Upper lobe of right lung (tissue), 1 donor: Measurements from ENCODE around the gene VARS2. TPM values are rescaled to one million over a fixed set of nuclear protein-coding genes. Genes with fewer than 3 reads are reported as not detected.

Experiments
- ATAC-seq: fragments of 200-7000 bp; cut with Tn5 transposase; one replicate; pipeline ENCODE4 v1.9.1; 2020; ENCODE audit warnings: mild to moderate bottlenecking, moderate library complexity
- DNase-seq: peaks from one replicate; pipeline ENCODE4 v3.0.0-alpha.2; 2020
- H3K27ac ChIP-seq: fragments of 200-600 bp; one replicate; pipeline ENCODE4 v1.8.0; 2022
- H3K27me3 ChIP-seq: fragments of 200-600 bp; one replicate; pipeline ENCODE4 v1.8.0; 2022; ENCODE audit warnings: mild to moderate bottlenecking
- H3K36me3 ChIP-seq: fragments of 200-600 bp; one replicate; pipeline ENCODE4 v1.8.0; 2022
- H3K4me1 ChIP-seq: fragments of 200-600 bp; one replicate; pipeline ENCODE4 v1.8.0; 2022
- H3K4me3 ChIP-seq: fragments of 200-600 bp; one replicate; pipeline ENCODE4 v1.8.0; 2022; ENCODE audit warnings: mild to moderate bottlenecking
- H3K9me3 ChIP-seq: fragments of 200-600 bp; one replicate; pipeline ENCODE4 v1.8.0; 2022
- intact Hi-C: fragments of 100-400 bp; cut with DNase I; formaldehyde crosslinking; loops from one replicate; pipeline ENCODE4 v1.11.0; 2022
- total RNA-seq: library from RNA; stranded (reverse); fragmentation: NEBNext Ultra II Directional; extraction: Animal tissue kit (Norgen Biotek cat#: 25700); gene quantifications from one replicate; pipeline ENCODE4 v1.2.1, GENCODE V29; 2021
- TF ChIP-seq, protein P1 (sequence below): fragments of 200-600 bp; IDR thresholded peaks from one replicate; pipeline ENCODE4 v1.8.0; 2022; ENCODE audit warnings: antibody characterized with exemption
- donor health status: DM: no; HTN: yes; CAD: no; lungs with severe emphysema.

Gene VARS2
- total RNA-seq, 1 donor from 2014 or later, result 28.7 TPM

DNA sequence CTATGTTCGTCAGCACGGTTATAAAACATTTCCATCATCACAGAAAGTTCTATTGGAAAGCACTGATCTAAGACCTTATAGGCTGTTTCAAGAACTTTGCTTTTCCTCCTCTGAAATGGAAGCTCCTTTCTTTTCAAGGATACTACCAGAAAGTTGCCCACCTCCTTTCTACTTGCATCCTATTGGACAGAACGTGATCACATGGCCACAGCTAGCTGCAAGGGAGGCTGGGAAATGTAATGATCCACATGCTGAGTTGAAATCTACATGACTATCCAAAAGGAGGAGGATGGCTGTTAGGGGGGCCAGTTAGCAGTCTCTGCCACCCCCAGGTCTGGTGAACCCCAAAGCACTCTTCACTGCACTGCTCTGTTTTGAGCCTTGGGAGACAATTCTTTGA lies 14.6 kb downstream of the VARS2 start:
- Histone ChIP-seq H3K36me3 (peaks cover 26% of the 10 kb centered on the region), H3K27ac (peak overlapping the region; percentile 80), H3K4me1 (peaks cover 9% of the 10 kb centered on the region), H3K4me3 (no peak overlapping the region), H3K9me3 (no peaks in the 10 kb centered on the region), H3K27me3 (no peaks in the 10 kb centered on the region)
- intact Hi-C loops, result no loop called here
- DNase-seq (no peak), ATAC-seq (no peak)
- TF ChIP-seq, protein P1, sequence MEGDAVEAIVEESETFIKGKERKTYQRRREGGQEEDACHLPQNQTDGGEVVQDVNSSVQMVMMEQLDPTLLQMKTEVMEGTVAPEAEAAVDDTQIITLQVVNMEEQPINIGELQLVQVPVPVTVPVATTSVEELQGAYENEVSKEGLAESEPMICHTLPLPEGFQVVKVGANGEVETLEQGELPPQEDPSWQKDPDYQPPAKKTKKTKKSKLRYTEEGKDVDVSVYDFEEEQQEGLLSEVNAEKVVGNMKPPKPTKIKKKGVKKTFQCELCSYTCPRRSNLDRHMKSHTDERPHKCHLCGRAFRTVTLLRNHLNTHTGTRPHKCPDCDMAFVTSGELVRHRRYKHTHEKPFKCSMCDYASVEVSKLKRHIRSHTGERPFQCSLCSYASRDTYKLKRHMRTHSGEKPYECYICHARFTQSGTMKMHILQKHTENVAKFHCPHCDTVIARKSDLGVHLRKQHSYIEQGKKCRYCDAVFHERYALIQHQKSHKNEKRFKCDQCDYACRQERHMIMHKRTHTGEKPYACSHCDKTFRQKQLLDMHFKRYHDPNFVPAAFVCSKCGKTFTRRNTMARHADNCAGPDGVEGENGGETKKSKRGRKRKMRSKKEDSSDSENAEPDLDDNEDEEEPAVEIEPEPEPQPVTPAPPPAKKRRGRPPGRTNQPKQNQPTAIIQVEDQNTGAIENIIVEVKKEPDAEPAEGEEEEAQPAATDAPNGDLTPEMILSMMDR, result no peak

DNA sequence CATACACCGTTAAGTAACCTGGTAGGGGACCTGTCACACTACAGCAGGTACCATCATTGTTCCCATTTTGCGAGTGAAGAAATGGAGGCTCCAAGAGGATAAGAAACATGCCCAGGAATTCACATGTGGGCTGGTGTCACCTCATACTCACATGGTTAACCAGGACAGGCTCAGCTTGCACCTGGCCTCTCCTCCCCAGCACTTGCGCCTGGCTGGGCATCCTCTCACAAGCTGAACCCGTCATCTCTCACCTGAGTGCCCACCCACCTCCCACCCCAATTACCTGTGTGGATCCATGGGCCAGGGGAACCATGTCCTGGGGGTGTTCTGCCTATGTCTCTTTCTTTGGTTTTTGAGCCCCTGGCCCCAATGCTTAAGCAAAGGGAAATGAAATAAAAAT lies 16.5 kb downstream of the VARS2 start:
- Histone ChIP-seq H3K27ac (peak overlapping the region; percentile 80), H3K4me3 (peak overlapping the region; percentile 48)
- intact Hi-C loops, result no loop called here

DNA sequence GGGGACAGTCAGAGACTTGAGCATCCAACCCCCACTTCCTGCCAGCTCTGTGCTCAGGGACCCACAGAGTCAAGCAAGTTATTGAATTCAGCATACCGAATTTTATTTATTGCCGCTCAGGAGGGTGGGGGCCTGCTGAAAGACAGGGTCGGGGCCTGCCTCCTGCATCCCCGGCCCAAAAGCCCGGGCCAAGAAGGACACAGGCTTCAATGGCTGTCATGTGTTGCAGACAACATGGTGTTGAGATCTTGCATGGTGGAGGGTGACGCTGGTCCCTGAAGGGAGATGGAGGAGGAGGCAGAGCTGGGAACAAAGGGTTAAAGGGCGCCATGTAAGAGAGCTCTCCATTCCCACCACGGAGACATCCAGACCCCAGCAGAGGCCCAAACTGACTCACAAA lies 17.2 kb downstream of the VARS2 start:
- intact Hi-C loops, result no loop called here
- H3K36me3 ChIP-seq, result peaks cover 9% of the 10 kb centered on the region
- no peaks in the 10 kb centered on the region for H3K9me3 ChIP-seq
- DNase-seq (no peak), ATAC-seq (no peak)
- H3K27ac ChIP-seq, result peak overlapping the region; percentile 80
- H3K4me3 ChIP-seq, result peak overlapping the region; percentile 48
- H3K27me3 ChIP-seq, result no peaks in the 10 kb centered on the region
- peaks cover 7% of the 10 kb centered on the region for H3K4me1 ChIP-seq
- TF ChIP-seq, protein P1, result no peak

More for the DNA sequence above, 16.5 kb downstream of the VARS2 start:
- TF ChIP-seq, protein P1, result no peak
- Histone ChIP-seq H3K36me3 (peaks cover 16% of the 10 kb centered on the region), H3K4me1 (peaks cover 13% of the 10 kb centered on the region), H3K9me3 (no peaks in the 10 kb centered on the region), H3K27me3 (no peaks in the 10 kb centered on the region)
- no peak for DNase-seq
- peak; percentile 29 for ATAC-seq

DNA sequence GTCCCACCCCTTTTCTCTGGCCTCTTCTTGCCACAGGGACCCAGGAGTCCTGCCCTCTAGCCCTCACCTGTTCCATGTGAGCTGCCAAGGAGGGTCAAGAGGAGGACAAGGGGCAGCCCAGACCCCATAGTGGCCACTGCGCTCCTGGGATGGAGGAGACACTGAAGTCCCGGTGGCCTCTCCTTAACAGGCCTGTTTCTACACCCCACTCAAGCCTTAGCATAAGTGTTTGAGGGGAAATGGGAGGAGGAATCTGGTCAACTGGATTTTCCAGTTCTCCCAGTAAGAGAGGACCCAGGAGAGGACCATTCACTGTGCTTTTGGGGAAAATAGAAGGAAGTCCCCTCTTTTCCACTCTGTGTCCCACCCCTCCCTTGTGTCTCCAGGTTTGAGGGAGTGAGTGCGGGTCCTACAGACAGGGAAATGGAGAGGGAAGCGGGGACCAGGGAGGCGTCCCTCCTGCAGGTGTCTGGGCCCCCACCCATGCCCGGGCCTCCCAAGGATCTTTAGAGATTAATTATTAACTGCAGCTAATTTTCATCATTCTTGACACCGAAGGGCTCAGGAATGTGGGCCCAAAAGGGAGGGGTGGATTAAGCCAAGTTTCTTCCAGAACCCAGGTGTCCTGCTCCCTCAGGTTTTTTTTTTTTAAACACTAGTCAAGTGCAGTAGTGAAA lies 18.1 kb downstream of the VARS2 start, which contains the start of gene SFTA2:
TSS of gene SFTA2 (minus strand) at position 202 of the 677 bp plus-strand sequence. CDS start at position 128, 74 bp downstream.
- H3K4me3 ChIP-seq, result peak within 1 kb of the TSS; percentile 48
- peak; percentile 72 for ATAC-seq

DNA sequence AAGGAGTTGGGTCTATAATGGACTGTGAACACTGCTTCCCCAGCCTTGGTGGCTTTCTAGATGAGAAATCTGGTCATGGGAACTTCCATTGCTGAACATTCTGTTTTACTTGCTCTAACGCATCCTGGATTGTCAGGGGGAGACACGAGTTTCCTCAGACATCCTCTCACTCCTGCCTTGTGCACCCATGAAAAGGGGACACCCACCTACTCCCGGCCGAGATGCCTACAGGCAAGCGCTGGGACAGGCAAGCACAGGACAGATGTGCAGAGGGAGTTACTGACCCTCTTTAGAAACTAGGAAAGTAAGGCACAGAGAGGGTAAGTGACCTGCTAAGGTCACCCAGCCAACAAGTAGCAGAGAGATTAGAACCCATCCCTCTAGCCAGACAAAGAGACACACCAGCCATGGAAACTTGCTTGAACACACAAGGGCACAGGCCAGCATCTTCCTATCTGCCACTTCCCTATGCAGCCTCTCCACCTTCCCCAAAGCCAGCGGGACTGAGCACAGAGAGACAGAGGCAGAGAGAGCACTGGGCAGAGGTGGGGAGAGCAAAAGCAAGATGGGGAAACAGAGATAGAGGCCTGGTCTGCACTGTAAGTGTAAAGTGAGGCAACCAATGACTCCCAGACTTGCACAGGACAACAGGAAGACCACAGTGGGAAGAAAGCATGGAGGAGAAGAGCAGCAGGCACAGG lies 18.8 kb downstream of the VARS2 start:
- H3K27me3 ChIP-seq, result no peaks in the 10 kb centered on the region
- ATAC-seq (no peak), DNase-seq (no peak)
- TF ChIP-seq, protein P1, result no peak
- intact Hi-C loops, result no loop called here
- no peaks in the 10 kb centered on the region for H3K36me3 ChIP-seq
- H3K4me3 ChIP-seq, result no peak overlapping the region
- H3K4me1 ChIP-seq, result peaks cover 5% of the 10 kb centered on the region
- no peaks in the 10 kb centered on the region for H3K9me3 ChIP-seq
- H3K27ac ChIP-seq, result peak overlapping the region; percentile 80

More for the DNA sequence above, 18.1 kb downstream of the VARS2 start, which contains the start of gene SFTA2:
- peak; percentile 83 for DNase-seq
- Histone ChIP-seq H3K36me3 (peaks cover 1% of the 10 kb centered on the region), H3K27ac (peak within 1 kb of the TSS; percentile 80), H3K4me1 (peaks cover 5% of the 10 kb centered on the region), H3K27me3 (no peaks in the 10 kb centered on the region), H3K9me3 (no peaks in the 10 kb centered on the region)
- TF ChIP-seq, protein P1, result no peak
- intact Hi-C loops, result no loop called here
